Measurements from ENCODE around the gene JMJD4.
A peak's percentile ranks its signal among the peaks of the same experiment; 100 is the strongest.

JMJD4 gene

GRCh38 chr1:227734856-227735538, at the start of gene JMJD4, which contains the start of gene SNAP47:
Gene JMJD4 (minus strand): TSS chr1:227735302. CDS start chr1:227735273, 29 bp downstream.
Gene SNAP47 (plus strand): TSS chr1:227735435. CDS start chr1:227747737, 12,302 bp downstream.
- peak; percentile 93 for DNase-seq (ENCODE audit: low read depth)

- no peak for DNase-seq (ENCODE audit: low read depth)
Observed at GRCh38 chr1:227782226-227782625, 47.1 kb upstream of the JMJD4 start.

- DNase-seq (ENCODE audit: low read depth) = no peak
Observed at GRCh38 chr1:227781314-227781930, 46.3 kb upstream of the JMJD4 start.

GRCh38 chr1:227780101-227781044, 45.3 kb upstream of the JMJD4 start:
- no peak for DNase-seq (ENCODE audit: low read depth)

GRCh38 chr1:227779685-227780084, 44.6 kb upstream of the JMJD4 start:
- DNase-seq (ENCODE audit: low read depth) = no peak

GRCh38 chr1:227779021-227779441, 43.9 kb upstream of the JMJD4 start:
- no peak for DNase-seq (ENCODE audit: low read depth)

GRCh38 chr1:227778401-227778947, 43.4 kb upstream of the JMJD4 start:
- no peak for DNase-seq (ENCODE audit: low read depth)

- no peak for DNase-seq (ENCODE audit: low read depth)
Observed at GRCh38 chr1:227777646-227778045, 42.5 kb upstream of the JMJD4 start.

- no peak for DNase-seq (ENCODE audit: low read depth)
Observed at GRCh38 chr1:227777156-227777555, 42.1 kb upstream of the JMJD4 start.

- DNase-seq (ENCODE audit: low read depth) = no peak
Observed at GRCh38 chr1:227776331-227776771, 41.2 kb upstream of the JMJD4 start.

- no peak for DNase-seq (ENCODE audit: low read depth)
Observed at GRCh38 chr1:227775841-227776240, 40.7 kb upstream of the JMJD4 start.

GRCh38 chr1:227774821-227775661, 39.9 kb upstream of the JMJD4 start:
- no peak for DNase-seq (ENCODE audit: low read depth)

- no peak for DNase-seq (ENCODE audit: low read depth)
Observed at GRCh38 chr1:227774051-227774731, 39.1 kb upstream of the JMJD4 start.

- DNase-seq (ENCODE audit: low read depth) = no peak
Observed at GRCh38 chr1:227773558-227773957, 38.5 kb upstream of the JMJD4 start.

GRCh38 chr1:227771771-227772170, 36.7 kb upstream of the JMJD4 start:
- no peak for DNase-seq (ENCODE audit: low read depth)

- no peak for DNase-seq (ENCODE audit: low read depth)
Observed at GRCh38 chr1:227771326-227771725, 36.2 kb upstream of the JMJD4 start.

- no peak for DNase-seq (ENCODE audit: low read depth)
Observed at GRCh38 chr1:227770812-227771211, 35.7 kb upstream of the JMJD4 start.

- no peak for DNase-seq (ENCODE audit: low read depth)
Observed at GRCh38 chr1:227769936-227770494, 34.9 kb upstream of the JMJD4 start.

- no peak for DNase-seq (ENCODE audit: low read depth)
Observed at GRCh38 chr1:227769047-227769935, 34.2 kb upstream of the JMJD4 start.
